ENCODE measurements around the gene NR3C1. TPM values are rescaled to one million over a fixed set of nuclear protein-coding genes. Genes with fewer than 3 reads are reported as not detected.

Gene NR3C1
- total RNA-seq, 1 experiment from 2014 or later: 31.4 TPM

GRCh38 chr5:143376195-143376779, 27.2 kb downstream of the NR3C1 start:
- Histone ChIP-seq H3K14ac (ENCODE audit: insufficient read depth, low read length) (no peak overlapping the region), H2AFZ (ENCODE audit: low read length) (no peak overlapping the region), H2BK20ac (ENCODE audit: low read depth, low read length, poor library complexity, severe bottlenecking) (no peak overlapping the region), H3T11ph (ENCODE audit: low read length) (no peak overlapping the region), H4K20me1 (ENCODE audit: control insufficient read depth, insufficient read depth, insufficient read length) (no peaks in the 10 kb centered on the region), H3K27ac (ENCODE audit: insufficient read length, low read depth, low read length) (no peak overlapping the region), H3K79me2 (ENCODE audit: insufficient read depth, low read length) (no peaks in the 10 kb centered on the region), H2BK5ac (ENCODE audit: insufficient read length, low read length) (no peak overlapping the region), H2BK120ac (ENCODE audit: low read depth, low read length, poor library complexity, severe bottlenecking) (no peak overlapping the region), H3K79me1 (ENCODE audit: insufficient read depth, low read depth, low read length, poor library complexity, severe bottlenecking) (no peaks in the 10 kb centered on the region), H3K4ac (ENCODE audit: low read depth, low read length) (no peak overlapping the region), H3K9ac (ENCODE audit: extremely low read depth, insufficient read length, low read length) (no peak overlapping the region), H4K5ac (ENCODE audit: insufficient read length, low read depth, low read length) (no peak overlapping the region), H3K4me2 (ENCODE audit: insufficient read depth, insufficient read length, low read length) (no peak overlapping the region), H3K9me3 (ENCODE audit: control insufficient read depth, low read depth, low read length) (no peaks in the 10 kb centered on the region), H2AK5ac (ENCODE audit: insufficient read length, low read length) (no peak overlapping the region), H3K18ac (ENCODE audit: insufficient read length, low read depth, low read length) (no peak overlapping the region), H3K27me3 (ENCODE audit: insufficient read depth, low read length) (no peaks in the 10 kb centered on the region), H3K4me1 (ENCODE audit: insufficient read depth, low read length) (no peaks in the 10 kb centered on the region; the same call in 1 of the 2 replicates), H3K23me2 (ENCODE audit: insufficient read length, low read depth, low read length, poor library complexity, severe bottlenecking) (no peaks in the 10 kb centered on the region), H4K91ac (ENCODE audit: insufficient read length, low read depth, low read length) (no peak overlapping the region), H3K56ac (ENCODE audit: insufficient read length, low read depth, low read length) (no peak overlapping the region), H4K8ac (replicated peaks; ENCODE audit: insufficient read length, low read depth, low read length) (no peak overlapping the region), H3K23ac (ENCODE audit: insufficient read length, low read depth, low read length) (no peak overlapping the region), H2BK12ac (ENCODE audit: insufficient read length, low read depth, low read length) (no peak overlapping the region), H2BK15ac (ENCODE audit: low read depth, low read length) (no peak overlapping the region)
- TF ChIP-seq, protein P1, sequence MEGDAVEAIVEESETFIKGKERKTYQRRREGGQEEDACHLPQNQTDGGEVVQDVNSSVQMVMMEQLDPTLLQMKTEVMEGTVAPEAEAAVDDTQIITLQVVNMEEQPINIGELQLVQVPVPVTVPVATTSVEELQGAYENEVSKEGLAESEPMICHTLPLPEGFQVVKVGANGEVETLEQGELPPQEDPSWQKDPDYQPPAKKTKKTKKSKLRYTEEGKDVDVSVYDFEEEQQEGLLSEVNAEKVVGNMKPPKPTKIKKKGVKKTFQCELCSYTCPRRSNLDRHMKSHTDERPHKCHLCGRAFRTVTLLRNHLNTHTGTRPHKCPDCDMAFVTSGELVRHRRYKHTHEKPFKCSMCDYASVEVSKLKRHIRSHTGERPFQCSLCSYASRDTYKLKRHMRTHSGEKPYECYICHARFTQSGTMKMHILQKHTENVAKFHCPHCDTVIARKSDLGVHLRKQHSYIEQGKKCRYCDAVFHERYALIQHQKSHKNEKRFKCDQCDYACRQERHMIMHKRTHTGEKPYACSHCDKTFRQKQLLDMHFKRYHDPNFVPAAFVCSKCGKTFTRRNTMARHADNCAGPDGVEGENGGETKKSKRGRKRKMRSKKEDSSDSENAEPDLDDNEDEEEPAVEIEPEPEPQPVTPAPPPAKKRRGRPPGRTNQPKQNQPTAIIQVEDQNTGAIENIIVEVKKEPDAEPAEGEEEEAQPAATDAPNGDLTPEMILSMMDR (conservative IDR thresholded peaks at IDR 0.05): no peak
- H3K27ac Mint-ChIP-seq: 0 out of 7 replicates have a peak overlapping the region, but pooled peaks of 1 of the 3 experiments have one; percentile 59
- H3K9me3 Mint-ChIP-seq: no peaks in the 10 kb centered on the region
- peaks cover 27 to 32% of the 10 kb centered on the region in 2 experiments for H3K4me1 Mint-ChIP-seq
- DNase-seq: no peak
- H3K36me3 Mint-ChIP-seq (ENCODE audit: insufficient read depth in 1 of 3, low read depth in 3 of 3): peaks cover 0 to 2% (median 0%) of the 10 kb centered on the region in 3 experiments; a peak in 1 of 7 replicates
- H3K4me3 Mint-ChIP-seq: no peak overlapping the region
- no CpG with 5 or more reads among the region's 3 CpGs for WGBS (ENCODE audit: extremely low coverage, insufficient read length, low lambda C conversion rate)
- H3K27me3 Mint-ChIP-seq (ENCODE audit: low read depth): no peaks in the 10 kb centered on the region

Data from H9 (cell line).